ENCODE measurements around the gene DCXR. TPM values are rescaled to one million over a fixed set of nuclear protein-coding genes. Genes with fewer than 3 reads are reported as not detected.
A peak's percentile ranks its signal among the peaks of the same experiment; 100 is the strongest.

Gene DCXR
- total RNA-seq, 1 experiment from 2014 or later: 111 TPM

- DNase-seq (ENCODE audit: unreplicated experiment): no peak
- intact Hi-C loops (cut with micrococcal nuclease): loop anchor here (10.0 kb wide), 2 partner anchors 60 to 210 kb away; partner anchors contain the start of gene FASN
- no peak for TF ChIP-seq CTCF (IDR thresholded peaks at IDR 0.05; ENCODE audit: unreplicated experiment)
- POLR2A ChIA-PET: no interaction called here
- H3K4me1 Mint-ChIP-seq (ENCODE audit: insufficient read depth, unreplicated experiment): no peaks in the 10 kb centered on the region
- no peaks in the 10 kb centered on the region for H3K36me3 Mint-ChIP-seq (ENCODE audit: insufficient read depth, unreplicated experiment)
- no peak overlapping the region for H3K4me3 Mint-ChIP-seq (ENCODE audit: unreplicated experiment)
- no TSS peak for BruUV-seq (replicated peaks)
- CTCF ChIA-PET: no interaction called here
- H3K27ac Mint-ChIP-seq (ENCODE audit: low read depth, unreplicated experiment): no peak overlapping the region
- no peaks in the 10 kb centered on the region for H3K9me3 Mint-ChIP-seq (ENCODE audit: unreplicated experiment)
- H3K27me3 Mint-ChIP-seq (ENCODE audit: insufficient read depth, unreplicated experiment): no peaks in the 10 kb centered on the region
Measured at GRCh38 chr17:82034371-82035011, 3.0 kb downstream of the DCXR start.

GRCh38 chr17:82033359-82034085 is 4.0 kb downstream of the DCXR start:
- Mint-ChIP-seq H3K27ac (ENCODE audit: low read depth, unreplicated experiment) (no peak overlapping the region), H3K4me1 (ENCODE audit: insufficient read depth, unreplicated experiment) (no peaks in the 10 kb centered on the region), H3K36me3 (ENCODE audit: insufficient read depth, unreplicated experiment) (no peaks in the 10 kb centered on the region), H3K9me3 (ENCODE audit: unreplicated experiment) (no peaks in the 10 kb centered on the region), H3K4me3 (ENCODE audit: unreplicated experiment) (no peak overlapping the region), H3K27me3 (ENCODE audit: insufficient read depth, unreplicated experiment) (no peaks in the 10 kb centered on the region)
- TF ChIP-seq CTCF (IDR thresholded peaks at IDR 0.05; ENCODE audit: unreplicated experiment): no peak
- CTCF ChIA-PET: interaction anchor here (0.5 to 2.2 kb wide), 2 partner anchors 13 to 148 kb away, joined by 3 to 7 read pairs; no protein-coding TSS in a partner anchor
- intact Hi-C loops (cut with micrococcal nuclease): loop anchor here (10.0 kb wide), 2 partner anchors 61 to 211 kb away; partner anchors contain the start of gene FASN
- POLR2A ChIA-PET: no interaction called here
- no peak for DNase-seq (ENCODE audit: unreplicated experiment)
- no TSS peak for BruUV-seq (replicated peaks)

GRCh38 chr17:82031885-82032627 is 5.4 kb downstream of the DCXR start:
- ChIA-PET POLR2A (interaction anchor here (0.8 to 1.3 kb wide), 5 partner anchors 9 to 120 kb away, joined by 3 to 4 read pairs (median 3); partner anchors contain the start of genes CENPX and LRRC45), CTCF (interaction anchor here (2.2 kb wide), 1 partner anchor 12 kb away, joined by 7 read pairs; no protein-coding TSS in a partner anchor)
- Mint-ChIP-seq H3K4me3 (ENCODE audit: unreplicated experiment) (peak overlapping the region; percentile 56), H3K27ac (ENCODE audit: low read depth, unreplicated experiment) (no peak overlapping the region), H3K27me3 (ENCODE audit: insufficient read depth, unreplicated experiment) (no peaks in the 10 kb centered on the region), H3K9me3 (ENCODE audit: unreplicated experiment) (no peaks in the 10 kb centered on the region), H3K4me1 (ENCODE audit: insufficient read depth, unreplicated experiment) (no peaks in the 10 kb centered on the region), H3K36me3 (ENCODE audit: insufficient read depth, unreplicated experiment) (no peaks in the 10 kb centered on the region)
- peak; percentile 51 for DNase-seq (ENCODE audit: unreplicated experiment)
- TF ChIP-seq CTCF (IDR thresholded peaks at IDR 0.05; ENCODE audit: unreplicated experiment): no peak
- intact Hi-C loops (cut with micrococcal nuclease): loop anchor here (2.0 to 10.0 kb wide), 3 partner anchors 63 to 213 kb away; partner anchors contain the start of gene FASN
- BruUV-seq (replicated peaks): no TSS peak
